ENCODE results near the gene BLZF1.
"Not testable (repeated sequence)": the region's sequence is repeated elsewhere in the genome, so short reads cannot be mapped to it uniquely, and the experiment has no call there.

Gene BLZF1

GRCh38 chr1:169339773-169340172 is 28.2 kb upstream of the BLZF1 start:
- no peaks in the 10 kb centered on the region for H3K27me3 ChIP-seq (ENCODE audit: insufficient read depth, low read depth)
- H4K20me1 ChIP-seq (ENCODE audit: insufficient read depth), result no peaks in the 10 kb centered on the region
- H3K9ac ChIP-seq, result no peak overlapping the region
- no peak overlapping the region for H3K27ac ChIP-seq
- no peaks in the 10 kb centered on the region for H3K79me2 ChIP-seq (ENCODE audit: insufficient read depth, low read depth)
- no peak for TF ChIP-seq CTCF (conservative IDR thresholded peaks at IDR 0.05; ENCODE audit: low read depth, low read length)
- H2AFZ ChIP-seq (ENCODE audit: low read depth), result no peak overlapping the region
- H3K4me3 ChIP-seq (IDR thresholded peaks at IDR 0.05; ENCODE audit: insufficient read depth, low read depth, low read length), result no peak overlapping the region
- no peak overlapping the region for H3K4me2 ChIP-seq
- H3K4me1 ChIP-seq (ENCODE audit: low read depth, poor library complexity, severe bottlenecking), result no peaks in the 10 kb centered on the region
- no peaks in the 10 kb centered on the region for H3K36me3 ChIP-seq (ENCODE audit: insufficient read depth)

- Histone ChIP-seq H3K27me3 (ENCODE audit: insufficient read depth, low read depth) (no peaks in the 10 kb centered on the region), H3K4me2 (no peak overlapping the region), H3K79me2 (ENCODE audit: insufficient read depth, low read depth) (no peaks in the 10 kb centered on the region), H3K27ac (no peak overlapping the region), H3K9ac (no peak overlapping the region), H3K4me3 (IDR thresholded peaks at IDR 0.05; ENCODE audit: insufficient read depth, low read depth, low read length) (no peak overlapping the region), H4K20me1 (ENCODE audit: insufficient read depth) (no peaks in the 10 kb centered on the region), H2AFZ (ENCODE audit: low read depth) (no peak overlapping the region), H3K36me3 (ENCODE audit: insufficient read depth) (no peaks in the 10 kb centered on the region), H3K4me1 (ENCODE audit: low read depth, poor library complexity, severe bottlenecking) (no peaks in the 10 kb centered on the region)
- no peak for TF ChIP-seq CTCF (conservative IDR thresholded peaks at IDR 0.05; ENCODE audit: low read depth, low read length)
These were observed 27.1 kb upstream of the BLZF1 start for GRCh38 chr1:169340882-169341281.

- not testable (repeated sequence) for H2AFZ ChIP-seq (ENCODE audit: low read depth); H3K4me3 ChIP-seq (IDR thresholded peaks at IDR 0.05; ENCODE audit: insufficient read depth, low read depth, low read length); H3K36me3 ChIP-seq (ENCODE audit: insufficient read depth); H3K27me3 ChIP-seq (ENCODE audit: insufficient read depth, low read depth); H3K79me2 ChIP-seq (ENCODE audit: insufficient read depth, low read depth); H3K9ac ChIP-seq; H3K27ac ChIP-seq; H3K4me1 ChIP-seq (ENCODE audit: low read depth, poor library complexity, severe bottlenecking); H4K20me1 ChIP-seq (ENCODE audit: insufficient read depth); H3K4me2 ChIP-seq
These were observed 25.9 kb upstream of the BLZF1 start for GRCh38 chr1:169342096-169342495.

- Histone ChIP-seq H2AFZ (ENCODE audit: low read depth) (no peak overlapping the region), H3K36me3 (ENCODE audit: insufficient read depth) (no peaks in the 10 kb centered on the region), H3K4me2 (no peak overlapping the region), H3K27me3 (ENCODE audit: insufficient read depth, low read depth) (no peaks in the 10 kb centered on the region), H3K27ac (no peak overlapping the region), H3K79me2 (ENCODE audit: insufficient read depth, low read depth) (no peaks in the 10 kb centered on the region), H3K9ac (no peak overlapping the region), H4K20me1 (ENCODE audit: insufficient read depth) (no peaks in the 10 kb centered on the region), H3K4me1 (ENCODE audit: low read depth, poor library complexity, severe bottlenecking) (no peaks in the 10 kb centered on the region), H3K4me3 (IDR thresholded peaks at IDR 0.05; ENCODE audit: insufficient read depth, low read depth, low read length) (no peak overlapping the region)
- TF ChIP-seq CTCF (conservative IDR thresholded peaks at IDR 0.05; ENCODE audit: low read depth, low read length), result no peak
These were observed 22.5 kb upstream of the BLZF1 start for GRCh38 chr1:169345511-169345910.

GRCh38 chr1:169346036-169346589 is 21.9 kb upstream of the BLZF1 start:
- no peak overlapping the region for H2AFZ ChIP-seq (ENCODE audit: low read depth)
- no peak for TF ChIP-seq CTCF (conservative IDR thresholded peaks at IDR 0.05; ENCODE audit: low read depth, low read length)
- H3K27me3 ChIP-seq (ENCODE audit: insufficient read depth, low read depth), result no peaks in the 10 kb centered on the region
- no peak overlapping the region for H3K4me2 ChIP-seq
- no peaks in the 10 kb centered on the region for H3K79me2 ChIP-seq (ENCODE audit: insufficient read depth, low read depth)
- no peak overlapping the region for H3K4me3 ChIP-seq (IDR thresholded peaks at IDR 0.05; ENCODE audit: insufficient read depth, low read depth, low read length)
- no peaks in the 10 kb centered on the region for H3K4me1 ChIP-seq (ENCODE audit: low read depth, poor library complexity, severe bottlenecking)
- H3K27ac ChIP-seq, result no peak overlapping the region
- no peak overlapping the region for H3K9ac ChIP-seq
- H4K20me1 ChIP-seq (ENCODE audit: insufficient read depth), result no peaks in the 10 kb centered on the region
- no peaks in the 10 kb centered on the region for H3K36me3 ChIP-seq (ENCODE audit: insufficient read depth)
